H1 (cell line): Measurements from ENCODE around the gene ELOVL1. TPM values are rescaled to one million over a fixed set of nuclear protein-coding genes. Genes with fewer than 3 reads are reported as not detected.
A peak's percentile ranks its signal among the peaks of the same experiment; 100 is the strongest.

Experiments used
- CTCF ChIA-PET: fragments of 300-600 bp; sonication (Branson Sonifier 250); formaldehyde crosslinking; loops from one replicate; lab custom pipeline; 2021; ENCODE audit not compliant: partially characterized antibody; lab: Charles Lee
- POLR2A ChIA-PET: fragments of 300-600 bp; sonication (Branson Sonifier 250); formaldehyde crosslinking; loops from one replicate; lab custom pipeline; 2021; ENCODE audit warnings: inconsistent platforms; ENCODE audit not compliant: partially characterized antibody; lab: Charles Lee
- DNase-seq, 2 experiments: peaks; one replicate each; pipeline versions ENCODE4 v3.0.0 to v3.0.0-alpha.2; 2010 to 2022; ENCODE audit warnings: low spot score in 2 of 2, low read depth in 1 of 2, mixed read lengths in 1 of 2
- FAIRE-seq: peaks from 2 replicates; lab custom pipeline; 2011; peaks lifted over from hg19 to GRCh38; lab: Jason Lieb, UNC
- H2AFZ ChIP-seq: 2 replicates; pipeline ENCODE4 v1.8.1; 2012; ENCODE audit warnings: low read length, inconsistent platforms
- H2AK5ac ChIP-seq: 2 replicates; pipeline ENCODE4 v1.6.1; 2013; ENCODE audit warnings: low read depth, low read length
- H2BK120ac ChIP-seq: replicated peaks from 2 replicates; pipeline ENCODE3; 2013; ENCODE audit warnings: low read depth, low read length, inconsistent platforms
- H2BK12ac ChIP-seq: 2 replicates; pipeline ENCODE4 v1.6.1; 2013; ENCODE audit warnings: low read depth, low read length
- H2BK15ac ChIP-seq: 2 replicates; pipeline ENCODE4 v1.6.1; 2013; ENCODE audit warnings: low read length
- H2BK20ac ChIP-seq: 2 replicates; pipeline ENCODE4 v1.6.1; 2013; ENCODE audit warnings: low read length
- H2BK5ac ChIP-seq: 2 replicates; pipeline ENCODE4 v1.6.1; 2013; ENCODE audit warnings: low read depth, low read length
- H3K14ac ChIP-seq: 2 replicates; pipeline ENCODE4 v1.6.1; 2013; ENCODE audit warnings: inconsistent platforms; ENCODE audit not compliant: insufficient read length
- H3K18ac ChIP-seq: 2 replicates; pipeline ENCODE4 v1.6.1; 2013; ENCODE audit warnings: low read length; ENCODE audit errors: extremely low read depth
- H3K23ac ChIP-seq: 2 replicates; pipeline ENCODE4 v1.6.1; 2013; ENCODE audit warnings: inconsistent platforms; ENCODE audit not compliant: insufficient read length
- H3K23me2 ChIP-seq: 2 replicates; pipeline ENCODE4 v1.6.1; 2013; ENCODE audit warnings: low read depth, low read length
- H3K27ac ChIP-seq: 2 replicates; pipeline ENCODE4 v1.6.1; 2011; ENCODE audit warnings: low read depth, low read length, inconsistent platforms
- H3K27me3 ChIP-seq, 4 experiments: replicated peaks in 1 of 4; 1 replicate in 1 of 4; 2 replicates in 3 of 4; pipeline versions ENCODE4 v1.6.1 to v1.8.1; 2011 to 2013; ENCODE audit warnings: low read length in 3 of 4, mild to moderate bottlenecking in 3 of 4, inconsistent platforms in 2 of 4, mixed read lengths in 2 of 4, moderate library complexity in 1 of 4; ENCODE audit not compliant: control insufficient read depth in 3 of 4, insufficient read depth in 3 of 4; ENCODE audit errors: extremely low read depth in 1 of 4
- H3K36me3 ChIP-seq, 4 experiments: 2 replicates each; pipeline versions ENCODE4 v1.6.1 to v1.8.1; 2011 to 2013; ENCODE audit warnings: mild to moderate bottlenecking in 4 of 4, low read length in 3 of 4, moderate library complexity in 2 of 4, control low read depth in 1 of 4, inconsistent platforms in 1 of 4; ENCODE audit not compliant: insufficient read depth in 4 of 4, control insufficient read depth in 2 of 4
- H3K4ac ChIP-seq: replicated peaks from 2 replicates; pipeline ENCODE3; 2013; ENCODE audit warnings: low read length, low read depth, mixed read lengths, inconsistent platforms; ENCODE audit not compliant: insufficient read length
- H3K4me1 ChIP-seq, 4 experiments: replicated peaks in 1 of 4; 1 replicate in 1 of 4; 2 replicates in 3 of 4; pipeline versions ENCODE4 v1.6.1 to v1.8.1; 2011 to 2013; ENCODE audit warnings: low read length in 3 of 4, inconsistent platforms in 2 of 4, mixed read lengths in 1 of 4; ENCODE audit not compliant: insufficient read depth in 4 of 4, control insufficient read depth in 3 of 4
- H3K4me2 ChIP-seq, 2 experiments: 2 replicates each; pipeline versions ENCODE4 v1.6.1 to v1.8.1; 2011 to 2013; ENCODE audit warnings: low read depth in 2 of 2, low read length in 2 of 2, control low read depth in 1 of 2, inconsistent platforms in 1 of 2, mild to moderate bottlenecking in 1 of 2; ENCODE audit not compliant: insufficient read depth in 1 of 2
- H3K4me3 ChIP-seq, 4 experiments: fragments of 200-600, 300-600 bp in 1 of 4; sonication (generic), shearing (Covaris generic), sonication (Bioruptor Twin) in 1 of 4; 2 replicates each; pipeline versions ENCODE4 v1.5.1 to v1.8.1; 2011 to 2016; ENCODE audit warnings: low read length in 4 of 4, low read depth in 3 of 4, control low read depth in 2 of 4, inconsistent platforms in 2 of 4, mild to moderate bottlenecking in 2 of 4, mixed read lengths in 1 of 4, moderate library complexity in 1 of 4; ENCODE audit not compliant: insufficient read depth in 2 of 4; ENCODE audit errors: extremely low read depth in 1 of 4
- H3K56ac ChIP-seq: replicated peaks from 2 replicates; pipeline ENCODE3; 2013; ENCODE audit warnings: low read depth, mild to moderate bottlenecking, mixed read lengths, low read length, inconsistent platforms; ENCODE audit not compliant: insufficient read length
- H3K79me1 ChIP-seq: 2 replicates; pipeline ENCODE4 v1.6.1; 2013; ENCODE audit warnings: low read depth, low read length, control low read depth
- H3K79me2 ChIP-seq, 2 experiments: 2 replicates each; pipeline versions ENCODE4 v1.6.1 to v1.8.1; 2012 to 2013; ENCODE audit warnings: low read length in 2 of 2, mild to moderate bottlenecking in 2 of 2, inconsistent platforms in 1 of 2; ENCODE audit not compliant: insufficient read depth in 2 of 2, control insufficient read depth in 1 of 2
- H3K9ac ChIP-seq, 4 experiments: replicated peaks in 1 of 4; 1 replicate in 1 of 4; 2 replicates in 3 of 4; pipeline versions ENCODE4 v1.6.1 to v1.8.1; 2011 to 2013; ENCODE audit warnings: low read depth in 3 of 4, low read length in 3 of 4, control low read depth in 2 of 4, mild to moderate bottlenecking in 2 of 4, moderate library complexity in 2 of 4, inconsistent platforms in 1 of 4; ENCODE audit errors: extremely low read depth in 1 of 4
- H3K9me3 ChIP-seq, 2 experiments: 2 replicates each; pipeline versions ENCODE4 v1.6.1 to v1.8.1; 2012 to 2013; ENCODE audit warnings: mild to moderate bottlenecking in 2 of 2, moderate library complexity in 2 of 2, control low read depth in 1 of 2, inconsistent platforms in 1 of 2, low read depth in 1 of 2, low read length in 1 of 2, mixed read lengths in 1 of 2; ENCODE audit not compliant: insufficient read depth in 2 of 2
- H4K20me1 ChIP-seq, 2 experiments: replicated peaks in 1 of 2; 2 replicates each; pipeline versions ENCODE3 to v1.8.1; 2011 to 2013; ENCODE audit warnings: inconsistent platforms in 2 of 2, low read length in 2 of 2, mild to moderate bottlenecking in 1 of 2; ENCODE audit not compliant: insufficient read depth in 2 of 2, control insufficient read depth in 1 of 2
- H4K5ac ChIP-seq: 2 replicates; pipeline ENCODE4 v1.6.1; 2013; ENCODE audit warnings: low read length, low read depth, mixed read lengths, inconsistent platforms; ENCODE audit not compliant: insufficient read length
- H4K8ac ChIP-seq: 2 replicates; pipeline ENCODE4 v1.8.0; 2013; ENCODE audit warnings: mild to moderate bottlenecking, moderate library complexity, low read length, inconsistent platforms; ENCODE audit not compliant: insufficient read depth; ENCODE audit errors: extremely low read depth
- H4K91ac ChIP-seq: replicated peaks from 2 replicates; pipeline ENCODE3; 2013; ENCODE audit warnings: low read length, mixed read lengths, inconsistent platforms; ENCODE audit not compliant: insufficient read length
- WGBS, 2 experiments: shearing (Covaris generic) in 1 of 2; methylation state at CpG; one replicate each; pipeline versions ENCODE4 v1.1.6 to v1.1.7; 2013 to 2015; ENCODE audit warnings: low lambda C conversion rate in 2 of 2, mixed read lengths in 2 of 2, inconsistent platforms in 1 of 2, low coverage in 1 of 2, missing lambda C conversion rate in 1 of 2; ENCODE audit not compliant: insufficient replicate concordance in 2 of 2, insufficient coverage in 1 of 2, insufficient read length in 1 of 2; ENCODE audit errors: extremely low coverage in 1 of 2, missing lambda C conversion rate in 1 of 2; 5-methylcytosine and 5-hydroxymethylcytosine counted together
- polyA plus RNA-seq, 7 experiments: library from polyadenylated mRNA; depleted of rRNA in 3 of 7; stranded (reverse) in 5 of 7; unstranded in 2 of 7; fragments of >200 nt in 5 of 7; fragments of 200-250 nt in 2 of 7; gene quantifications; 1 replicate in 5 of 7; 2 replicates in 1 of 7; 4 replicates in 1 of 7; pipeline versions ENCODE4 v1.2.1 to v1.2.3, GENCODE V29; 2011 to 2013; ENCODE audit warnings: missing spikeins in 2 of 7, mixed read lengths in 2 of 7
- total RNA-seq: library from RNA; stranded (reverse); fragmentation: NEBNext Ultra II Directional; extraction: Animal tissue kit (Norgen Biotek cat#: 25700); gene quantifications from 2 replicates; pipeline ENCODE4 v1.2.1, GENCODE V29; 2021

ELOVL1 gene
- total and polyA plus RNA-seq, 2 of the 8 experiments (the other 6 are each of a cell fraction or from before 2014, with no cell fraction given) = 28.5 to 68.1 TPM

DNA sequence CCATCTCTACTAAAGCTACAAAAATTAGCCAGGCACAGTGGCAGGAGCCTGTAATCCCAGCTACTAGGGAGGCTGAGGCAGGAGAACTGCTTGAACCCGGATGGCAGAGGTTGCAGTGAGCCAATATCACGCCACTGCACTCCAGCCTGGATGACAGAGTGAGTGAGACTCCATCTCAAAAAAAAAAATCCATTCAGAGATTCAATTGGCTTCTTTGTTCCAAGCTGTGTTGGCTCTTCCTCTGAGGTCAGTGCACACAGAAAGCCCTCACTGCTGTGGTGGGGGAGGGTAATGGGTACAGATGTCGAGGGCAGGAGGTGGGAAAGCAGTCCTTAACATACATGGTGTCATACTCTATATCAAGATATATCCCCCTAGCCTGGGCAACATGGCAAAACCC is 52.3 kb downstream of the ELOVL1 start:
- Histone ChIP-seq H4K8ac (peak overlapping the region; percentile 35; the same call in 1 of the 2 replicates), H3K27ac (no peak overlapping the region), H3K23ac (no peak overlapping the region), H3K23me2 (no peaks in the 10 kb centered on the region), H4K5ac (no peak overlapping the region), H4K91ac (no peak overlapping the region), H3K4me2 (no peak overlapping the region), H2BK15ac (no peak overlapping the region), H3K4ac (no peak overlapping the region), H2BK20ac (no peak overlapping the region), H3K56ac (no peak overlapping the region), H3K79me1 (no peaks in the 10 kb centered on the region), H3K79me2 (no peaks in the 10 kb centered on the region), H3K9me3 (no peaks in the 10 kb centered on the region), H3K4me1 (peaks cover 0 to 5% (median 0%) of the 10 kb centered on the region in 4 experiments; a peak in 1 of 7 replicates), H2AK5ac (no peak overlapping the region), H2BK12ac (no peak overlapping the region), H3K18ac (no peak overlapping the region), H3K27me3 (no peaks in the 10 kb centered on the region; a peak in 2 of 7 replicates), H4K20me1 (no peaks in the 10 kb centered on the region), H2AFZ (no peak overlapping the region), H3K36me3 (no peaks in the 10 kb centered on the region), H2BK120ac (no peak overlapping the region), H3K4me3 (no peak overlapping the region), H3K9ac (no peak overlapping the region), H3K14ac (no peak overlapping the region), H2BK5ac (no peak overlapping the region)
- ChIA-PET POLR2A (interaction anchor here (1.0 to 1.2 kb wide), 2 partner anchors 9 to 43 kb away, joined by 3 read pairs; no protein-coding TSS in a partner anchor), CTCF (interaction anchor here (1.1 to 3.9 kb wide), 6 partner anchors 10 to 88 kb away, joined by 3 to 19 read pairs (median 6); partner anchors contain the start of gene C1orf210)
- FAIRE-seq = no peak
- 83% methylated on average over 3 of the region's 3 CpGs; no CpG with 5 or more reads in 1 of the 2 experiments for WGBS, 2 experiments
- DNase-seq = no peak
